Activated naive CD8-positive, alpha-beta T cell treated with anti-CD3 and anti-CD28 coated beads, Interleukin-2, amount 10 ng/mL, durations not matched to agents 7 days and 5 days (primary cell): ENCODE results near the gene MTMR10. TPM values are rescaled to one million over a fixed set of nuclear protein-coding genes. Genes with fewer than 3 reads are reported as not detected.

Source experiments
- ATAC-seq: fragments of 150-1000 bp; cut with Tn5 transposase; one replicate; pipeline ENCODE4 v1.10.0; 2021; ENCODE audit warnings: low read depth, moderate library complexity
- POLR2A ChIA-PET: fragments of 350-600 bp; sonication (Branson Sonifier 250); formaldehyde crosslinking; loops from one replicate; lab custom pipeline; 2021; ENCODE audit warnings: antibody characterized with exemption; lab: Charles Lee
- DNase-seq: peaks from one replicate; pipeline ENCODE4 v3.0.0; 2021
- H3K27ac Mint-ChIP-seq: one replicate; pipeline ENCODE4 v1.8.0; 2022; ENCODE audit warnings: mild to moderate bottlenecking, mixed read lengths
- H3K27me3 Mint-ChIP-seq: one replicate; pipeline ENCODE4 v1.8.0; 2022; ENCODE audit warnings: mild to moderate bottlenecking, moderate library complexity, mixed read lengths
- H3K36me3 Mint-ChIP-seq: one replicate; pipeline ENCODE4 v1.8.0; 2021; ENCODE audit warnings: mild to moderate bottlenecking, mixed read lengths
- H3K4me1 Mint-ChIP-seq: one replicate; pipeline ENCODE4 v1.8.0; 2021; ENCODE audit warnings: mixed read lengths
- H3K4me3 Mint-ChIP-seq: one replicate; pipeline ENCODE4 v1.8.0; 2022; ENCODE audit warnings: mild to moderate bottlenecking, moderate library complexity, mixed read lengths
- H3K9me3 Mint-ChIP-seq: one replicate; pipeline ENCODE4 v1.8.0; 2021; ENCODE audit warnings: mixed read lengths
- total RNA-seq, 2 experiments: library from RNA; stranded (reverse); gene quantifications; one replicate each; pipeline ENCODE4 v1.2.3, GENCODE V29; 2021

MTMR10 gene
- total RNA-seq, result 10 to 100 TPM; 29.3 to 32.2 TPM

GRCh38 chr15:30991255-30992235 is at the start of gene MTMR10:
Gene MTMR10, minus strand, starts transcription at chr15:30991628. Its CDS starts 122 bp downstream, at chr15:30991506.
- POLR2A ChIA-PET, result interaction anchor here (0.5 to 2.4 kb wide), 9 partner anchors 13 to 366 kb away, joined by 3 to 25 read pairs (median 3); partner anchors contain the start of gene ARHGAP11B
- peak; percentile 91 for DNase-seq
- peak; percentile 92 for ATAC-seq
- Mint-ChIP-seq H3K36me3 (peaks cover 6% of the 10 kb centered on the region), H3K9me3 (no peaks in the 10 kb centered on the region), H3K27me3 (peaks cover 2% of the 10 kb centered on the region), H3K4me1 (peaks cover 22% of the 10 kb centered on the region), H3K4me3 (peak within 1 kb of the TSS; percentile 94), H3K27ac (peak within 1 kb of the TSS; percentile 93)

- Mint-ChIP-seq H3K4me3 (no peak overlapping the region), H3K9me3 (no peaks in the 10 kb centered on the region), H3K27ac (no peak overlapping the region), H3K27me3 (peaks cover 13% of the 10 kb centered on the region), H3K36me3 (no peaks in the 10 kb centered on the region), H3K4me1 (no peaks in the 10 kb centered on the region)
- ATAC-seq (no peak), DNase-seq (no peak)
- POLR2A ChIA-PET, result no interaction called here
These were observed 49.2 kb upstream of the MTMR10 start for GRCh38 chr15:31040611-31041010.

- Mint-ChIP-seq H3K36me3 (no peaks in the 10 kb centered on the region), H3K4me1 (no peaks in the 10 kb centered on the region)
These were observed 48.5 kb upstream of the MTMR10 start for GRCh38 chr15:31039961-31040360.

DNA sequence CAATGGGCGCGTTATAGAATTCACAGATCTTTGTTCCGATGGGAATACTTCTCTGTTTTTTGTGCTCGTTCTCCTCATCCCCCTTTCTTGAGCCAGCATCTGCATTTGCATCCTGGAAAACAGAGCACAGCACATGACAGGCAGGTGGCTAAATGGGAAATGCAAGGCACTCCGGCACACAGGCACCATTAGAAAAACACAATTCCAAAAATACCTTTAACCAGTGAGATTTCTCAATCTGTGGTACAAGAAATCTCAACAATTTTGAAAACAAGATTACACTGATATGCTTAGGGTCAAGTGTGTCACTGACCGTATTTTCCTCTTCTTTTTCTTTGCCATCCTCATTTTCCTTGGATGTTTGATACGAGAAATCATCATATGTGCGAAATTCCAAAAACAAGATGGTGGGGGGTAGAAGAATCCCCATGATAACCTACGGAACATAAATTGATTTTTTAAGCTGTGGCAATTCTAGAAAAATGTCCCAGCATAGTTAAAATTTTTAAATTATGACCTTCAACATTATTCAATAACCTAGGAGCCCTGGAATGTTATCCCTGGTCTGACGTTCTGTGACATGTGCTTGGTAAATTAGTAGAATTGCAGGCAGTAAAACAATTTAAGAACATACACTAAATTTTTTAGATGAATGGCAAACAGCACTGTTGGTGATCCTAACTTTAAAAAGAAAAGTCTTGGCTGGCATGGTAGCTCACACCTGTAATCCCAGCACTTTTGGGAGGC is 46.5 kb upstream of the MTMR10 start:
- Mint-ChIP-seq H3K9me3 (no peaks in the 10 kb centered on the region), H3K27me3 (peaks cover 4% of the 10 kb centered on the region), H3K27ac (no peak overlapping the region), H3K4me3 (no peak overlapping the region), H3K4me1 (no peaks in the 10 kb centered on the region), H3K36me3 (no peaks in the 10 kb centered on the region)
- POLR2A ChIA-PET, result no interaction called here
- DNase-seq, result no peak
- no peak for ATAC-seq

More at GRCh38 chr15:31039961-31040360, 48.5 kb upstream of the MTMR10 start:
- ATAC-seq (no peak), DNase-seq (no peak)
- no peaks in the 10 kb centered on the region for H3K9me3 Mint-ChIP-seq
- H3K27me3 Mint-ChIP-seq, result peaks cover 8% of the 10 kb centered on the region
- no peak overlapping the region for H3K4me3 Mint-ChIP-seq
- no peak overlapping the region for H3K27ac Mint-ChIP-seq
- POLR2A ChIA-PET, result no interaction called here

DNA sequence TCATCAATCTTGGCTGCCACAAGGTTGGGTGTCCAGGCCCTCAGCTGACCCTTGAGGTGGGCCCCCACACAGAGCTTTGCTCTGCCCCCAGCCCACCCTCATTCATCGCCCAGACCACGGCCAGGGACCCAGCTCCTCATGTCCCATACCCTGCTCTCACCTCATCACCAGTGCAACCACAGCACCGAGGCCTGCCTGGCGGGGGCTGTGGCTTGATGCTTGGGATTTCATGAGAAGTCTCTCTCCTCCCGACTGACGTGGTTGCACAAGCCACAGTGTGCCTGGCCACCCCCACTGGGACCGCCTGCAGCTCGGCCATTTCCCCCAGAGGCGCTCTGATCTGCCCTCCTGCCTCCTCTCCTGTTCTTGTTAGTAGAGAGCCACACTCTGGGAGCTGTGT is 45.4 kb upstream of the MTMR10 start:
- no peaks in the 10 kb centered on the region for H3K36me3 Mint-ChIP-seq
- no peak for ATAC-seq
- H3K27me3 Mint-ChIP-seq, result no peaks in the 10 kb centered on the region
- DNase-seq, result no peak
- no peak overlapping the region for H3K27ac Mint-ChIP-seq
- no peaks in the 10 kb centered on the region for H3K9me3 Mint-ChIP-seq
- peaks cover 3% of the 10 kb centered on the region for H3K4me1 Mint-ChIP-seq
- no peak overlapping the region for H3K4me3 Mint-ChIP-seq
- POLR2A ChIA-PET, result no interaction called here

DNA sequence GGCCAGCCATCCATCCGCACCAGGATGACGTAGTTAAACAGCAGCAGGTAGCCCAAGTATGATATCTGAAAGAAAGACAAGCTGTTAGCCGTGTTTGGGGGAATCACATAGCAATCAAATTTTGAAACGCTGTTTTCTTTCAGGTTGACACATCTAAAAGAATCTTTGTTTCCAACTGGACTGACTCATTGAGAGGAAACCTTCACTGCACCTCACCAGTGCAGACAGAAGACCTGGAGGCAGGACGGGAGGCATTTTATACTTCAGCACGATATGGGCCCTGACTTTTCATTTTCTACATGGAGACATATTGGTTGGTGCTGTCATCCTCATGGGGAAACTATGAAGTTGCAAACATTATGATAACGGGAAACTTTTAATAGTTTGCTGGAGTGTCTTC is 44.2 kb upstream of the MTMR10 start:
- ATAC-seq (no peak), DNase-seq (no peak)
- no peak overlapping the region for H3K27ac Mint-ChIP-seq
- no peaks in the 10 kb centered on the region for H3K9me3 Mint-ChIP-seq
- peaks cover under 1% of the 10 kb centered on the region for H3K27me3 Mint-ChIP-seq
- no peaks in the 10 kb centered on the region for H3K36me3 Mint-ChIP-seq
- H3K4me1 Mint-ChIP-seq, result peaks cover 11% of the 10 kb centered on the region
- H3K4me3 Mint-ChIP-seq, result no peak overlapping the region
- POLR2A ChIA-PET, result no interaction called here

DNA sequence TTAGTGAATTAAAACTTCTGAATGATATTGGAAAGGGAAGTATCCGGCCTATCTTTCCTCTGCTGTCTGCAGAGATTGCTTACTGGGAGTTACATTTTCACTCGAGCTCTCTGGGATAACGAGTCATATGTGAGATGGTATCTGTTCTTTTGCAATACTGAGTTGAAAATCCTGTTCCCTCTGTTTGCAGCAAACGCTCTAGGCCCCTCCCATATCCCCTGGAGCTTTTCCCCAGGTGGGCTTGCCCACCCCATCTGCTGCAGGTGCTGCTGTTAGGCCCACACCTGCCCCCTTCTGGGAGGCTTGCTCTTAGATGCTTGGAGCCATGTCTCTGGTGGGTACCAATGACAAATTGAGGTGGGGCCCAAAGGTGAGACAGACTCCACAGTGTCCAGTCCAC is 42.7 kb upstream of the MTMR10 start:
- no peak overlapping the region for H3K4me3 Mint-ChIP-seq
- ATAC-seq, result no peak
- H3K36me3 Mint-ChIP-seq, result peaks cover 3% of the 10 kb centered on the region
- DNase-seq, result no peak
- no peak overlapping the region for H3K27ac Mint-ChIP-seq
- no peaks in the 10 kb centered on the region for H3K9me3 Mint-ChIP-seq
- POLR2A ChIA-PET, result interaction anchor here (0.6 kb wide), 1 partner anchor 12 kb away, joined by 4 read pairs; no protein-coding TSS in a partner anchor
- peaks cover 11% of the 10 kb centered on the region for H3K4me1 Mint-ChIP-seq
- peaks cover 8% of the 10 kb centered on the region for H3K27me3 Mint-ChIP-seq

GRCh38 chr15:31032961-31033371 is 41.5 kb upstream of the MTMR10 start:
- Mint-ChIP-seq H3K4me3 (no peak overlapping the region), H3K27me3 (peaks cover 19% of the 10 kb centered on the region), H3K36me3 (peaks cover 3% of the 10 kb centered on the region), H3K4me1 (peaks cover 13% of the 10 kb centered on the region), H3K9me3 (peaks cover 2% of the 10 kb centered on the region), H3K27ac (no peak overlapping the region)
- ATAC-seq (no peak), DNase-seq (no peak)
- POLR2A ChIA-PET, result no interaction called here

- ATAC-seq (peak; percentile 89), DNase-seq (no peak)
- POLR2A ChIA-PET, result interaction anchor here (1.2 kb wide), 1 partner anchor 17 kb away, joined by 4 read pairs; no protein-coding TSS in a partner anchor
- peaks cover 21% of the 10 kb centered on the region for H3K27me3 Mint-ChIP-seq
- H3K9me3 Mint-ChIP-seq, result peaks cover 2% of the 10 kb centered on the region
- peak overlapping the region; percentile 68 for H3K27ac Mint-ChIP-seq
- peaks cover 13% of the 10 kb centered on the region for H3K4me1 Mint-ChIP-seq
- H3K36me3 Mint-ChIP-seq, result peaks cover 3% of the 10 kb centered on the region
- no peak overlapping the region for H3K4me3 Mint-ChIP-seq
These were observed 40.1 kb upstream of the MTMR10 start for GRCh38 chr15:31031471-31032067.

DNA sequence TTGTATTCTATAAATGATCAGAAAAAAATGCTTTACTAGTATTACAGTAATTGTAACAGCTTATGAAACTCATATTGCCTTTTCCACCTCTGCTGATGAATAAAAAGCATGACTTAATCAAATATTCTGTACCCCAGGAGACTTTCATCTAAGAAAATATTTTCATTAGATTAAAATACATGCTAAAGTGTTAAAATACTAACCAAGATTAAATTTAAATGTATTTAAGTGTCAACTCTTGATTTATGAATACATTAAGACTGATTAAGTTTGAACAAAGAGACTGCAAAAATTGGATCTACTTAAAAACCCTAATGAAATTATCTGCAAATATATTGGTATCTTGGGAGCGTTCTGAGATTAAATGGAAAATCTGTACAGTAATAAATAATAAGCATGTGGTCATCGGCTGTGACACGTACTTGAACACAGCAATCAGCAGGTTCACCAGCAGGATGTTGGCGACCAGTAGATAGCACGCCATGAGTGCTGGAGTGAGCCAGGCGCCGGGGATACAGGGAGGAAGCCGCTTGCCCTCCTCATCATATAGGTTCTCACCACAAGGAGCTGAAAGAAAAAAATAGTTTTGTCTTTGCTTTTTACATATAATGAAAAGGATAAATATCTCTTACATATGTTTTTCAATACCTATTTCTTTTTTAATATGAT is 36.6 kb upstream of the MTMR10 start:
- H3K27ac Mint-ChIP-seq, result no peak overlapping the region
- ATAC-seq (no peak), DNase-seq (no peak)
- peaks cover 2% of the 10 kb centered on the region for H3K9me3 Mint-ChIP-seq
- POLR2A ChIA-PET, result interaction anchor here (1.1 kb wide), 1 partner anchor 14 kb away, joined by 3 read pairs; no protein-coding TSS in a partner anchor
- H3K27me3 Mint-ChIP-seq, result peaks cover 23% of the 10 kb centered on the region
- H3K4me3 Mint-ChIP-seq, result no peak overlapping the region
- peaks cover 16% of the 10 kb centered on the region for H3K4me1 Mint-ChIP-seq
- H3K36me3 Mint-ChIP-seq, result peaks cover 5% of the 10 kb centered on the region

DNA sequence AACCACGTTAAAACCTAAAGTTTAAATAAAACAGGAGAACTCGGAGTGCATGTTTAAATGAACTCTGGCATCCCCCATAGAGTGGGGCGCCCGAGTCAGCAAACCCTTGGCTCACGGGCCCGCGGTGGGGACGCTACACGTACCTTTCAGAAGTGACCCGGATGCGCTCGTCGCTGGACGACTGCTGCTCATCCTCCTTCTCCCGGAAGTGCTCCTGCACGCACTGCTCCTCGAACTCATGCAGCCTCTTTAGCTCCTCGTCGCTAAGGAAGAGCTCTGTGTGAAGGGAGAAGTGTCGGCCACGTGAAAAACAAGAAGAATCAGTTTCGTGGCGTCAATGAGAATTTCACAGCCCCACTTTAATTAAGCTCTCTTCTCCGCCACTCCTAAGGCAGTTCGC is 34.6 kb upstream of the MTMR10 start:
- Mint-ChIP-seq H3K4me3 (no peak overlapping the region), H3K27ac (no peak overlapping the region), H3K36me3 (peaks cover 5% of the 10 kb centered on the region), H3K4me1 (peaks cover 7% of the 10 kb centered on the region), H3K27me3 (peaks cover 25% of the 10 kb centered on the region), H3K9me3 (peaks cover 2% of the 10 kb centered on the region)
- DNase-seq (no peak), ATAC-seq (no peak)
- POLR2A ChIA-PET, result no interaction called here

GRCh38 chr15:31024979-31025378 is 33.6 kb upstream of the MTMR10 start:
- peaks cover 3% of the 10 kb centered on the region for H3K9me3 Mint-ChIP-seq

More at GRCh38 chr15:31024979-31025378, 33.6 kb upstream of the MTMR10 start:
- H3K4me1 Mint-ChIP-seq, result peaks cover 7% of the 10 kb centered on the region
- no peak for DNase-seq
- peaks cover 5% of the 10 kb centered on the region for H3K36me3 Mint-ChIP-seq
- H3K27me3 Mint-ChIP-seq, result peaks cover 22% of the 10 kb centered on the region
- ATAC-seq, result no peak
- H3K27ac Mint-ChIP-seq, result no peak overlapping the region
- H3K4me3 Mint-ChIP-seq, result no peak overlapping the region
- POLR2A ChIA-PET, result no interaction called here
